HG02970 (cell line): Measurements from ENCODE around the gene OR52A1.
"Not testable (repeated sequence)": the region's sequence is repeated elsewhere in the genome, so short reads cannot be mapped to it uniquely, and the experiment has no call there.

Experiments used
- ATAC-seq: cut with Tn5 transposase; IDR thresholded peaks from one replicate; pipeline ENCODE4 v1.9.1; 2021; ENCODE audit warnings: mild to moderate bottlenecking, moderate library complexity, moderate number of reproducible peaks; ENCODE audit not compliant: unreplicated experiment, low FRiP score

The OR52A1 gene

DNA sequence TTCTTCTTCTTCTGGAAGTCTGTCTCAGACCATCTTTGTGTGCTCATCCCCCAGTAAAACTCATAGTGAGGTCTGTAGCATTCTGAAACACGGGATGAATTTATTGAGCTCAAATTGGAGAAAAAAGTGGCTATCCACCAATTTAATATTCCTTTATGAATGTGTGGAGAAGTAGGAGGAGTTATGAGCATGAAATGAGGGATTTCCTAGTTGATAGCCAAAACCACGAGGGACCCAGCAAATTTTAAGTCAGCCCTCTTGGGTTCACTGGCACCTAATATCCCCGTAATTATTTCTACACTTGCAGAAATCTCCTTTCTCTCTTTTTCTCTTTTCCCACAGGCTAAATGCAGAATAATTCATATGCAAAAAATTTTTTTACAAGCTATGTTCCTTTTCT is at the start of gene OR52A1:
TSS of gene OR52A1 (minus strand) at position 101 of the 400 bp plus-strand sequence. CDS start 2,388 bp downstream, outside the sequence.
- ATAC-seq = no peak

DNA sequence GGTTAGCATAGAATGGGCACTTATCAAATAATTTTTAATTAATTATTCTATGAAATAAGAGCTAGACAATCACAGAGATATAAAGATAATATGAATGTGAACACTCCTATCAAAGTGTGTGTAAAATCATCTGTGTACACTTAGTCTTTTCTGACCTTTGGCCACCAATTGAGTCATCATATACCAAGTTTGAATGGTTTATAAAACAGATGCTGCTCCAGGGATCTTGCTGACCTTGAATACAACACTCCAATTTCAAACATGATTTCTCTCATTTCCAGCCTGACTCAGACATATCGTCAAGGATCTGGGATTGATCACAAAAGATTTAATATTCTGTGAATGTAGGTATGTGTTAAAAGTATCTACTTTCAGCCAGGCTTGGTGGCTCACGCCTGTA is 48.8 kb upstream of the OR52A1 start:
- ATAC-seq = no peak

DNA sequence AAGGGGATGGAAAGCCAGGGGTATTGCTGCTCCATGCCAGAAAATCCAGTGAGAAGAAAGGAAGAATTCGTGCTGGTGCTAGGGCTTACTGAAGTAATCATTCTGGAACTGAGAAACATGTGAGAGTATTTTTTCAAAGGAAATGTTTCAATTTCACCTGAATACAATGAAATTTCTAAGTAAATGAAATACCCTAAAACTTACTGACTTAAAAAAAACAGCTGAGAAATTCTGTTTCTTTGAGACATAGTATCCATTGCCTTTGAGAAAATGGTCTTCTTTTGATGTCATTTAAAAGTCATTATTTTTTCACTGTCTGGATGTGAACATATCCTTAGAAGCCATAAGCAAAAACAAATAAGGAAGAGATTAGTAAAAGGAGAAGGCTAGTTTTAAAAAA is 46.0 kb upstream of the OR52A1 start, which contains the start of gene OR51V1:
TSS of gene OR51V1 (minus strand) at position 101 of the 400 bp plus-strand sequence. CDS start at position 101, 0 bp downstream.
- no peak for ATAC-seq

DNA sequence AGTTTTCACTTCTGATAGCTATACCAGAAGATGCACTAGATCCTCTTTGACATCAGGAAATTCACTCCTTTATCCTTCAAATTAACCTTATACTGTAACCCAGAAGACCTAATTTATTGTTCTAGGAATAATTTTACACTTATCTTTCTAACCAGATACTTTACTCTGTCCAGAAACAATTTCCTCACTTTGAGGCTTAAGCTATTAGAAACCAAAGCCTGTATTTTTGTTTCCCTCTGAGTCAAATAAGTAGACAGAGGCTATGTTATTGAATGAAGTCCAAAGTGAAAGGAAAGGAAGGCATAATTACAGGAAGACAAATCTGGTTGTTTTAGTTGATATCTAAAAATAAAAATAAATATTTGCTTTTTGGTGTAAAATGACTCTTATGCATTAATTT is 43.7 kb upstream of the OR52A1 start:
- no peak for ATAC-seq

DNA sequence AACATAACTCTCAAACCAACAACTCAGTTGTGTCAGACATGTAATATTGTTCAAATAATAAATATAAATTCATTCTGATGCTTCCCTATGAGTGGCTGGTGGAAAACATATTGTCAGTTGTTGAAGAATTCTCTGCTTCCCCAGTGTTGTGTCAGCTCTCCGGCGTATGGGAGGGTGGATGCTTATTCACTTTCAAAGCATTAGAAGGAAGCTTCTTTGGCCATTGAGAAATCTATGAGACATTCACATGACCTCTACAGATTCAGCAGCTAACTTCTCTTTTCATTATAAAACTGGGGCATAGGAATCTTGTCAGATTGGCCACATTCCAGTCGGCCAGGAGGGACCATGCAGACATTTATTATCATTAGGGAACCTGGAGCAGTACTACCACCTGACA is 43.0 kb upstream of the OR52A1 start:
- ATAC-seq = no peak

DNA sequence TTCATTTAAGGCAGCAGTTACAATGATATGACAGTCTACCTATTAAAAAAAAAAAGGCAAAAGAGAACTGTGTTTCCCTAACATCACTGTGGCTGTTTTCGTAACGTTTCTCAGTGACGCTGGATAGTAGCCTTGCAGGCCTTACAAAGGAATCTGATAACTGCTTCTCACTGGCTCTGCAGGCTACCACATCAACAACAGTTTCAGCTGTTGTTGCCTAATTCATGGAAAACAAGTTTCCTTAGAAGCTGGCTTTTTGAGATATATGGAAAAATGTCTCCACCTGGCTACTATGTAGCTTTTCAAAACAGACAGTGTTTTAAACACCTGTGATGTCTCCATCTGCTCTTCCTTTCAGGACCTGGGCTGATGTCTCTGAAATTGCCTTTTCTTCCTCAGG is 42.2 kb upstream of the OR52A1 start:
- no peak for ATAC-seq

DNA sequence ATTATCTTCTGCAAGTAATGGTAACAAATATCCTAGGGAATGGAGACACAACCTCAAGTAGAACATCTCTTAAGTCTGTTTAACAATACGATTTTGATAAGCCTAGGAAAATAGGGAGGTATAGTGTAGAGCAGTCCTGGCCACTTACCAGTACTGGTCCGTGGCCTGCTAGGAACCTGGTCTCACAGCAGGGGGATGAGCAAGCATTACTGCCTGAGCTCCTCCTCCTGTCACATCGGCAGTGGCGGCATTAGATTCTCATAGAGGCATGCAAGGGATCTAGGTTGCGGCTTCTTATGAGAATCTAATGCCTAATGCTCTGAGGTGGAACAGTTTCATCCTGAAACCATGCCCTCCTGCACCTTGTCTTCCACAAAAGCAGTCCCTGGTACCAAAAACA is 41.5 kb upstream of the OR52A1 start:
- no peak for ATAC-seq

DNA sequence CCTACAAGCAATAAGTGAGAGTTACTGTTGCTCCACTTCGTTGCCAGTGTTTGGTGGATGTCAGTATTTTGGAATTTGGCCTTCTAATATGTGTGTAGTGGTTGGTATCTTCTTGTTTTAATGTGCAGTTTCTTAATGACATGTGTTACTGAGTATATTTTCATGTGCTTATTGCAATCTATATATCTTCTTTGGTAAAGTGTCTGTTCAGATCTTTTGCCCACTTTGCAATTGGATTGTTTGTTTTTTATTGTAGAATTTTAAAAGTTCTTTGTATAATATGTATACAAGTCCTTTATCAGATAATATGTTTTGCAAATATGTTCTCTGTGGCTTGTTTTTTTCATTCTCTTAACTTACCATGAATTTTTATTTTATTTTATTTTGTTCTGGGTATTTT is 38.2 kb upstream of the OR52A1 start:
- ATAC-seq = no peak

DNA sequence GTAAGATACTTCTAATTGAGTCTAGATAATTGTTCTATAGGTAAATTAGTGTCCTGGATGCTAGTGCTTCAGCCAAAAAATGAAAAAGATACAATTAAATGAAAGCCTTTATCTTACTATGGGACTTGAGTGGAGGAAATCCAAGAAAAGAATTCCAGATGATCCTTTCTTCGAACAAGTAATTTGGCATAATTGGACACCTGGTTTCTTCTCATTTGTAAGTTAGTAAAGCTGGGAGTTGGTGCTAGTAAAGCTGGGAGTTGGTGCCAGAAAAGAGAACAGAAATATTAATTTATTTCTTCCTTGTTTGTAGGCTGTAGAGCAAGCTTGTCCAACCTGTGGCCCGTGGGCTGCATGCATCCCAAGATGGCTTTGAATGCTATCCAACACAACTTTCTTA is 33.6 kb upstream of the OR52A1 start:
- ATAC-seq = no peak

DNA sequence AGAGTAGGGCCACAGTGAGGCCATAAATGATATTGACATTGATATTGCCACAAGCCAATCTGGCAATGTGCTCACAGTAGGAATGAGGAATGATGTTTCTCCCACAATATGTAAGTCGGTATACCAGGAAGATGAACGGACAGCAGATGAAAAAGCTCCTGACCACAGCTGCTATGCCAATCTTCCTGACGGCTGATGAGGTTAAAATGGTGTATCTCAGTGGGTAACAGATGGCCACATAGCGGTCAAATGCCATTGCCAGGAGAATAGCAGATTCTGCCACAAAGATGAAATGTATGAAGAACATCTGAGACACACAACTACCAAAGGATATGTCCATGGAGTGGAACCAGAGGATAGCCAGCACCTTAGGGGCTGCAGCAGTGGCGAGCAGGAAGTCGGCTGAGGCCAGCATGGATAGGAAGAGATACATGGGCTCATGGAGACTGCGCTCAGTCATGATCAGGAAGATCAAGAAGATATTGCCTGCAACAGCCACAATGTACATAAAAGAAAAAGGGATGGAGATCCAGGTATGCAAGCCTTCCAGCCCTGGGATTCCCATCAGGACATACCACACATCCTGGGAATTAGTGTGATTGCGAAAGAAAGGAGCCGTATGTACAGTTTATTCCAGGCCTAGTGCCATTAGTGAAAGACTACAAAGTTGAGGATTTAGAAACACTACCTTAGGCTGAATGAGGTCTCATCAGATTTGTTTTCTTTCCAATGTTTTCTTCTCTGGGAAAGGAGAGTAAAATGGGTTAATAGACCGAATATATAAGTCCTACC is 23.7 kb upstream of the OR52A1 start:
- no peak for ATAC-seq

DNA sequence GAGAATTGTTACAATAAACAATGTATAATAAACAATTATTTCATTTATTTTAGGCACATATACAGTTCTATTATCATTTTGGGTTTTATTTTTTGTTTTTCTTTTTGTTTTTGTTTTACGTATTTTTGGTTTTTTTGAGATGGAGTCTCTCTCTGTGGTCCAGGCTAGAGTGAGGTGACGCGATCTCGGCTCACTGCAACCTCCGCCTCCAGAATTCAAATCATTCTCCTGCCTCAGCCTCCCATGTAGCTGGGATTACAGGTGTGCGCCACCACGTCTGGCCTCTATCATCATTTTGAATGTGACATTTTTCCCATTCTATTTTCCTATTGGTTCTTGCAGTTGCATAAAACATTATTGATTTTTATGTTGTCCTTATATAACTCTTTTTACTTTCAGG is 20.4 kb upstream of the OR52A1 start:
- ATAC-seq = no peak

DNA sequence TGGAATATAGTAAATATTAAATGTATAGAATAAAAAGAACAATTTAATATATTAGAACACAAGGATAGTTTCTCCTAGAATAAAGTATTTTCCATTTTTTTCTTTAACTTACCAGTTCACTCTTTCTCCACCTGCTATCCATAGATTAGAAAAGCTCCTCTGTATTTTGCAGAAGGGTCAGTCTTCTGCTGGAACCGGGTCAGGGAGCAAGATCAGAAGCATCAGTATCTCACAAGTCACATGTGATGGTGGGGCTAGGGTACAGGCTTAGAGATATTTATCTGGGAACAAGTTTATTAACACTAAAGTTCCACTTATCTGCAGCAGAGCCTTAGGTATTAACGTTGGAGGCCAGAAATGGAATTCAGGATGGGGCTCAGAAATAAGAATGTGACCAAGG is 17.3 kb upstream of the OR52A1 start:
- ATAC-seq = no peak

DNA sequence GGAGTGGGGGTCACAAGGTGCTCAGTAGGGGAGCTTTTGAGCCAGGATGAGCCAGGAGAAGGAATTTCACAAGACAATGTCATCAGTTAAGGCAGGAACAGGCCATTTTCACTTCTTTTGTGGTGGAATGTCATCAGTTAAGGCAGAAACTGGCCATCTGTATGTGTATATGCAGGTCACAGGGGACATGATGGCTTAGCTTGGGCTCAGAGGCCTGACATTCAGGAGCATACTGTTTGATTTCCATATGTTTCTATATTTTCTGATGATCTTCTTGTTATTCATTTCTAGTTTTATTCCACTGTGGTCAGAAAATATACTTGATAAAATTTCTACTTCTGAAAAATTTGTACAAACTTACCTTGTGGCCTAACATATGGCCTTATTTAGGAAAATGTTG is 11.3 kb upstream of the OR52A1 start:
- ATAC-seq = not testable (repeated sequence)

DNA sequence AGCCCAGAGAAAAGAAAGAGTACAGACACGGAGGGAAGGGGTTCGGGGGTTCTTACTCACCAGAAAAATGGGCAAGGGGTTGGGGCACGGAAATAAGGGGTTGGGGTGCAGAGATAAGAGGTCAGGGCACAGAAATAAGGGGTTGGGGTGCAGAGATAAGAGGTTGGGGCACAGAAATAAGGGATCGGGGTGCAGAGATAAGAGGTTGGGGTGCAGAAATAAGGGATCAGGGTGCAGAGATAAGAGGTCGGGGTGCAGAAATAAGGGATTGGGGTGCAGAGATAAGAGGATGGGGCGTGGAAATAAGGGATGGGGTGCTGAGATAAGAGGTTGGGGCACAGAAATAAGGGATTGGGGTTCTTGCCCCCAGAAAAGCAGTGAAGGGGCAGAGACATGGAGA is 10.2 kb upstream of the OR52A1 start:
- ATAC-seq = not testable (repeated sequence)

DNA sequence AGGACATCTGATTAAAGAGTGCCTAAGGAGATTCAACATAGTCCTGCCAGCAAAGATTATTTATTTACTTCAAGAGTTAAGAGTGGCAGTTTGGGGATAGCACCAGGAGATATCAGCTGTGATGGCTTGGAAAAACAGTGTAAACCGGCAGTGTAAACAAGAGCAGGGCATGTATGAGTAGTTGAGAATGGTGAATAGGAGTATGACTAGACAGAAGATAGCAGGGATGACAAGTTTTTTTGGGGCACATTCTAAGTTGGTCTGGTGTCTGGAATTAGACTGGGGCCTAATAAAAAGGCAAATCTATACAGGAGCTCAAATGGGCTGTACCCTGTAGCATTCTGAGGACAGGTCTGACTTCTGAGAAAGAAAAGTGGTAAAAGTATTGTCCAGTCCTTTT is 6.5 kb upstream of the OR52A1 start:
- ATAC-seq = not testable (repeated sequence)

DNA sequence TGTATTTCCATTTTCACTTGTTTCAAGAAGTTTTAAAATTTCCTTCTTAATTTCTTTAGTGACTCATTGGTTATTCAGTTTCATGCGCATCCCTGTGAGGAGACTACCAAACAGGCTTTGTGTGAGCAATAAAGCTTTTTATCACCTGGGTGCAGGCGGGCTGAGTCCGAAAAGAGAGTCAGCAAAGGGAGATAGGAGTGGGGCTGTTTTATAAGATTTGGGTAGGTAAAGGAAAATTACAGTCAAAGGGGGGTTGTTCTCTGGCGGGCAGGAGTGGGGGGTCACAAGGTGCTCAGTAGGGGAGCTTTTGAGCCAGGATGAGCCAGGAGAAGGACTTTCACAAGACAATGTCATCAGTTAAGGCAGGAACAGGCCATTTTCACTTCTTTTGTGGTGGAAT is 5.7 kb upstream of the OR52A1 start:
- ATAC-seq = not testable (repeated sequence)

DNA sequence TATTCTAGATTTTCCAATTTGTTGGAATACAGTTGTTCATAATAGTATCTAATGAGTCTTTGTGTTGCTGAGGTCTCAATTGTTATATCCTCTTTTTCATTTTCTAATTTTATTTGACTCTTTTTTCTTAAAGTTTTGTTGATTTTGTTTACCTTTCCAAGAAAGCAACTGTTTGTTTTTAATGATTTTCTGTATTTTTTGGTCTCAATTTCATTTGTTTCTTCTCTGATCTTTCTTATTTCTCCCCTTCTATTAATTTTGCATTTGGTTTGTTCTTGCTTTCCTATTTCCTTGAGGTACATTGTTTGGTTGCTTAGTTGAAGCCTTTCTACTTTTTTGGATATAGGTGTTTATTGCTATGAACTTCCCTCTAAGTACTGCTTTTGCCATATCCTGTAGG is 5.2 kb upstream of the OR52A1 start:
- no peak for ATAC-seq

DNA sequence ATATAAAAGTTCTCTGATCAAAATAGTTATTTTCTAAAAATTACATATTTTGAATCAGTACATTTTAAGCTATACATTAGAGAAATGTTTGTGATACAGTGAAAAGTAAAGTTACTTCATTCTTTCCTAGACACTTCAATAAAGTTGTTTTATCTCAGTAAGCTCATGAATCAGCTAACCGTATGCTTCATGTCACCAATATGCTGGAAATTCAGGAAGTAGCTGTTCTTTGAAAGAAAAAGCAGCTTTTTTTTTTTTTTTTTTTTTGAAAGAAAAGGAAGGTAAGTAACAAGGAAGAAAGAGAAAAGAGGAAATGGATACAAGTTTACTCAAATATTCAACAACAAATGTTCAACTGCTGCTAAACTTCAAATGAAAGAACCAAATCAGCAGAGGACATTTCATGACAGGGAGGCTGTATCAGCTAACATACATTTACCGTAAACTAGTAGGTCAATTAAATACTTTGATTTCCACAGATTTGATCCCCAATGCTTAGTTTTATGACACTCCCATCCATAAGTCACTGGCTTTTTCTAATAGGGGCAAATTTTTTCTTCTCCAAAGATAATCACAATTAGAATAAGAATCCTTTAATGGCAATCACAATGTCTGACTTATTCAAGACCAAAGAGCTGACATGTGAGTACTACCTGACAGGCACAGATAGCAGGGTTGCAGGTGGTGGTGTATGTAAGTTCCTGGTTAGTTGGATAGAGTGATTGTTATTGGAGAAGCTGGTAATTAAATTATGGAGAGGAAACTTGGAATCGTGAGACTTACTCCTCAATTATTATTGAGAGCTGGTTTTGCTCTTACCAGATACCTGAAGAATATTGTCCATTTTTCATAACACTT is 754 bp downstream of the OR52A1 start:
- ATAC-seq = no peak

DNA sequence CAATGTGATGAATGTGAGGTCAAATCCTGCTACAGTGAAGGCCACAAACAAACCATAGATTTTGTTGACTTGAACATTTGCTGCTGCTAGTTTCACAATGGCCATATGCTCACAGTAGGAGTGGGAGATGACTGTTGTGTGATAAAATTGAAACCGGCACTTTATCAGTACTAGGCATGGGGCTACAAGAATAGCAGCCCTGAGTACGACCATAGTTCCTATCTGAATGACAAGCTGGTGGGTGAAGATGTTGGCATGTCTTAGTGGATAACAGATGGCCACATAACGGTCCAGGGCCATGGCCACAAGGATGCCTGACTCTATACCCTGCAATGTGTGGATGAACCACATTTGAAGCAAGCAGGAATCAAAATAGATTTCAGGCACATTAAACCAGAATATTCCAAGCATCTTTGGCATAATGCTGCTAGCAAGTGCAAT is 2.8 kb downstream of the OR52A1 start:
- ATAC-seq = no peak

DNA sequence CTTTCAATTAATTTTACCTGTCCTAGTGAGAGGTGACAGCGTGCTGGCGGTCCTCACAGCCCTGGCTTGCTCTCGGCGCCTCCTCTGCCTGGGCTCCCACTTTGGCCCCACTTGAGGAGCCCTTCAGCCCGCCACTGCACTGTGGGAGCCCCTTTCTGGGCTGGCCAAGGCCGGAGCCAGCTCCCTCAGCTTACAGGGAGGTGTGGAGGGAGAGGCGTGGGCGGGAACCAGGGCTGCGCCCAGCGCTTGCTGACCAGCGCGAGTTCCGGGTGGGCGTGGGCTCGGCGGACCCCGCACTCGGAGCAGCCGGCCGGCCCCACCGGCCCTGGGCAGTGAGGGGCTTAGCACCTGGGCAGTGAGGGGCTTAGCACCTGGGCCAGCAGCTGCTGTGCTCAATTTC is 10.4 kb downstream of the OR52A1 start:
- not testable (repeated sequence) for ATAC-seq

DNA sequence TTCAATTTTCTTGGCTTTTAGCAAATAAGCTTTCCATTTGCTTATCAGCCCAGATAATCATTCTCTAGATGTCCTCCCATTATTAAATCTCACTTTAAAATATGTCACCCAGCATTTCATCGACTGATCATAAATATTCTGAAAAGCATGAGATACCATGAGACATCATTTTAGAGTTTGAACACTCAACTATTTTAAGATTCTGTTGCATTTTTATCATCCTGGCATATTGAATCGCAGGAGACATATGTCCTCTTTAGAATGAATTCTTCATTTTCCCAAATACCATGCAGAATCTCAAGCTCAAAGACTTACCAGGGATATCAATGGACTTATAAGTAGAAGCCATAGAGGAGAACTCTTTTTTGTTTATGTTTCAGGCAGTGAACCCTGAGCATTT is 16.6 kb downstream of the OR52A1 start, which contains the start of gene OR52A5:
TSS of gene OR52A5 (minus strand) at position 361 of the 400 bp plus-strand sequence. CDS start 5,714 bp downstream, outside the sequence.
- no peak for ATAC-seq
